Endothelial cell of umbilical vein (primary cell): Measurements from ENCODE around the gene CSNK1G3. TPM values are rescaled to one million over a fixed set of nuclear protein-coding genes. Genes with fewer than 3 reads are reported as not detected.

Experiments used
- BruUV-seq: library from RNA; stranded (reverse); fragments of 400-500 nt; replicated peaks from 2 replicates; lab custom pipeline; 2021; lab: Mats Ljungman, UMichigan
- CTCF ChIA-PET: fragments of 300-600, 350-600 bp; sonication (Branson Sonifier 250); formaldehyde crosslinking; loops from one replicate; lab custom pipeline; 2021; ENCODE audit warnings: antibody characterized with exemption, inconsistent platforms; lab: Charles Lee
- POLR2A ChIA-PET: fragments of 300-600, 350-600 bp; sonication (Branson Sonifier 250); formaldehyde crosslinking; loops from one replicate; lab custom pipeline; 2021; ENCODE audit warnings: antibody characterized with exemption, inconsistent platforms; lab: Charles Lee
- DNase-seq: peaks from one replicate; pipeline ENCODE4 v3.0.0-alpha.2; 2011; ENCODE audit warnings: low read depth, low spot score
- FAIRE-seq: peaks from 2 replicates; lab custom pipeline; 2011; peaks lifted over from hg19 to GRCh38; lab: Jason Lieb, UNC
- H2AFZ ChIP-seq: 2 replicates; pipeline ENCODE4 v1.6.0; 2012; ENCODE audit warnings: low read depth, low read length, control low read depth, inconsistent platforms
- H3K27ac ChIP-seq: 2 replicates; pipeline ENCODE4 v1.5.1; 2011; ENCODE audit warnings: low read depth, mild to moderate bottlenecking, control low read depth, low read length, moderate library complexity; ENCODE audit not compliant: insufficient read depth
- H3K27me3 ChIP-seq, 2 experiments: 2 replicates each; pipeline versions ENCODE4 v1.6.0 to v1.6.1; 2011; ENCODE audit warnings: low read length in 2 of 2, mixed read lengths in 1 of 2; ENCODE audit not compliant: control insufficient read depth in 2 of 2, insufficient read depth in 2 of 2
- H3K36me3 ChIP-seq, 2 experiments: 2 replicates in 1 of 2; 3 replicates in 1 of 2; pipeline ENCODE4 v1.5.1; 2011; ENCODE audit warnings: low read length in 2 of 2, mild to moderate bottlenecking in 1 of 2, moderate library complexity in 1 of 2; ENCODE audit not compliant: control insufficient read depth in 2 of 2, insufficient read depth in 2 of 2; ENCODE audit errors: extremely low read depth in 1 of 2
- H3K4me1 ChIP-seq: 3 replicates; pipeline ENCODE4 v1.5.1; 2011; ENCODE audit warnings: mild to moderate bottlenecking, low read length; ENCODE audit not compliant: control insufficient read depth, insufficient read depth; ENCODE audit errors: extremely low read depth
- H3K4me2 ChIP-seq: 2 replicates; pipeline ENCODE4 v1.6.1; 2011; ENCODE audit warnings: low read length, control low read depth, mixed read lengths; ENCODE audit not compliant: insufficient read depth
- H3K4me3 ChIP-seq, 3 experiments: fragments of 200-600 bp in 1 of 3; sonication (generic), shearing (Covaris generic) in 1 of 3; replicated peaks in 1 of 3; 2 replicates each; pipeline ENCODE4 v1.5.1; 2011 to 2016; ENCODE audit warnings: control low read depth in 3 of 3, low read length in 3 of 3, mild to moderate bottlenecking in 2 of 3, inconsistent platforms in 1 of 3, low read depth in 1 of 3, moderate library complexity in 1 of 3; ENCODE audit not compliant: insufficient read depth in 1 of 3
- H3K79me2 ChIP-seq: 2 replicates; pipeline ENCODE4 v1.6.0; 2012; ENCODE audit warnings: low read length, inconsistent platforms; ENCODE audit not compliant: control insufficient read depth, insufficient read depth
- H3K9ac ChIP-seq: replicated peaks from 2 replicates; pipeline ENCODE3; 2011; ENCODE audit warnings: low read length, control low read depth; ENCODE audit not compliant: insufficient read depth; ENCODE audit errors: extremely low read depth
- H3K9me1 ChIP-seq: replicated peaks from 3 replicates; pipeline ENCODE4 v1.6.0; 2011; ENCODE audit warnings: mild to moderate bottlenecking, low read length; ENCODE audit not compliant: control insufficient read depth, insufficient read depth; ENCODE audit errors: extremely low read depth
- H3K9me3 ChIP-seq: replicated peaks from 2 replicates; pipeline ENCODE4 v1.5.1; 2012; ENCODE audit warnings: low read length, inconsistent platforms; ENCODE audit not compliant: control insufficient read depth, insufficient read depth
- H4K20me1 ChIP-seq: replicated peaks from 2 replicates; pipeline ENCODE3; 2011; ENCODE audit warnings: mild to moderate bottlenecking, low read length; ENCODE audit not compliant: control insufficient read depth, insufficient read depth; ENCODE audit errors: extremely low read depth
- CTCF ChIP-seq, 2 donors: IDR thresholded peaks; 1 replicate in 1 of 2; 2 replicates in 1 of 2; pipeline ENCODE4 v1.5.1; 2011; ENCODE audit warnings: low read length in 2 of 2, mild to moderate bottlenecking in 2 of 2, moderate library complexity in 2 of 2, control low read depth in 1 of 2, inconsistent platforms in 1 of 2, low read depth in 1 of 2; ENCODE audit not compliant: insufficient read depth in 1 of 2; ENCODE audit errors: extremely low read depth in 1 of 2
- EZH2 ChIP-seq: IDR thresholded peaks from 2 replicates; pipeline ENCODE4 v1.6.1; 2012; ENCODE audit warnings: borderline replicate concordance, low read depth, mild to moderate bottlenecking, moderate library complexity, low read length, inconsistent platforms; ENCODE audit not compliant: severe bottlenecking
- FOS ChIP-seq: IDR thresholded peaks from 2 replicates; pipeline ENCODE4 v1.6.1; 2011; ENCODE audit warnings: mild to moderate bottlenecking, low read length, moderate library complexity, borderline replicate concordance; ENCODE audit not compliant: insufficient read depth
- GATA2 ChIP-seq: IDR thresholded peaks from 2 replicates; pipeline ENCODE4 v1.7.0; 2011; ENCODE audit warnings: low read depth, mild to moderate bottlenecking, moderate library complexity, mixed read lengths, low read length; ENCODE audit not compliant: insufficient read length, insufficient read depth
- MAX ChIP-seq: IDR thresholded peaks from 2 replicates; pipeline ENCODE4 v1.6.1; 2011; ENCODE audit not compliant: insufficient read depth, insufficient read length
- MYC ChIP-seq: IDR thresholded peaks from one replicate; pipeline ENCODE4 v1.6.1; 2011; ENCODE audit warnings: mild to moderate bottlenecking, low read depth, low read length
- POLR2AphosphoS5 ChIP-seq: IDR thresholded peaks from 2 replicates; pipeline ENCODE4 v1.6.1; 2012; ENCODE audit warnings: low read depth, mild to moderate bottlenecking, control low read depth, low read length, moderate library complexity; ENCODE audit not compliant: insufficient read depth
- dilution Hi-C: fragments of 300-500 bp; cut with MboI; formaldehyde crosslinking; loops from one replicate; pipeline ENCODE4 v1.15.0; 2019; ENCODE audit warnings: low sequenced_read_pairs; ENCODE audit not compliant: extremely low pct_ligation_motif_present
- intact Hi-C: fragments of 100-400 bp; cut with micrococcal nuclease; formaldehyde crosslinking; loops from one replicate; pipeline ENCODE4 v1.10.0; 2022
- polyA plus RNA-seq, 4 experiments: library from polyadenylated mRNA; depleted of rRNA in 3 of 4; stranded (reverse) in 3 of 4; unstranded in 1 of 4; fragments of >200 nt; gene quantifications; 2 replicates each; pipeline versions ENCODE4 v1.2.1 to v1.2.3, GENCODE V29; 2011 to 2012; ENCODE audit warnings: missing spikeins in 1 of 4
- total RNA-seq: library from RNA; stranded (reverse); gene quantifications from 2 replicates; pipeline ENCODE4 v1.2.3, GENCODE V29; 2021

CSNK1G3 gene
- total and polyA plus RNA-seq, 2 donors (not counting 3 experiments of a cell fraction or from before 2014, with no cell fraction given), result 10.4 to 35.9 TPM

- ChIA-PET CTCF (interaction anchor here (1.1 kb wide), 1 partner anchor 1101 kb away, joined by 3 read pairs; no protein-coding TSS in a partner anchor), POLR2A (no interaction called here)
- Histone ChIP-seq H4K20me1 (no peaks in the 10 kb centered on the region), H3K27me3 (no peaks in the 10 kb centered on the region), H3K9me1 (no peaks in the 10 kb centered on the region), H3K9ac (no peak overlapping the region), H3K27ac (no peak overlapping the region), H3K4me2 (no peak overlapping the region), H3K79me2 (no peaks in the 10 kb centered on the region), H3K4me1 (no peaks in the 10 kb centered on the region), H3K4me3 (no peak overlapping the region), H3K36me3 (peaks cover 0 to 3% of the 10 kb centered on the region in 2 experiments), H2AFZ (no peak overlapping the region), H3K9me3 (no peaks in the 10 kb centered on the region)
- BruUV-seq, result no TSS peak
- TF ChIP-seq GATA2 (no peak), FOS (no peak), MYC (no peak), MAX (no peak), POLR2AphosphoS5 (no peak), EZH2 (no peak), CTCF (IDR thresholded peaks at IDR 0.05; ENCODE audit: extremely low read depth in 1 of 2, insufficient read depth in 1 of 2, low read depth in 1 of 2, low read length in 2 of 2) (no peak)
- intact Hi-C loops (no loop called here), dilution Hi-C loops (no loop called here)
- no peak for DNase-seq
- no peak for FAIRE-seq
These were observed 105.6 kb downstream of the CSNK1G3 start for GRCh38 chr5:123617561-123617960.
